RCC 7860 (cell line): Measurements from ENCODE around the gene ZNF467.

ENCODE experiments used
- DNase-seq: peaks from one replicate; pipeline ENCODE4 v3.0.0-alpha.2; 2015; ENCODE audit warnings: low spot score
- FAIRE-seq: peaks from 2 replicates; lab custom pipeline; 2012; peaks lifted over from hg19 to GRCh38; lab: Jason Lieb, UNC

Gene ZNF467

GRCh38 chr7:149773446-149774236 lies at the start of gene ZNF467:
Gene ZNF467 (minus strand): TSS chr7:149773588. CDS start chr7:149771032, 2,556 bp downstream.
- DNase-seq (no peak), FAIRE-seq (no peak)

DNA sequence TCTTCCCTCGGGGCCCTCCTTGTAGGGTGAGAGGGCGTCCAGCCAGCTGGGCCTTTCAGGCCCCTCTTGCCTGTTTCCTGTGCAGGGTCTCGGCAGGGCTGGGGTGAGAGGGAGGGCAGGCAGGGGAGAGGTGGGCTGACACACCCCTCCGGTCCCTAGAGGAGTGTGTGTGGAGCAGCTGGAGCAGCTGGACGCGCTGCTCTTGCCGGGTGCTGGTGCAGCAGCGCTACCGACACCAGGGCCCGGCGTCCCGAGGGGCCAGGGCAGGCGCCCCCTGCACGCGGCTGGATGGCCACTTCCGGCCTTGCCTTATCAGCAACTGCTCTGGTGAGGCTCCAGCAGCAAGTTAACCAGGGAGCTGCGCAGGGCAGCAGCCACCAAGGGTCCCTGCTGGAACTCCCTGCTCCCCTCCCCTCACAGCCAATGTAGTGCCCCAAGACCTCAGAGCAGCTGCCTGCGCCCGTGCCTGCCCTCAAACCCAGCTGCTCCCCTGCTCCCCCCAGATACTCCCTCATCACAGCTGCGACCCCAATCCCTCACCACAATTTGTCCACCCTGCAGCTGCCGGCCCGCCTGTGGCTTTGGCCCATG lies 49.1 kb upstream of the ZNF467 start:
- DNase-seq (no peak), FAIRE-seq (no peak)

DNA sequence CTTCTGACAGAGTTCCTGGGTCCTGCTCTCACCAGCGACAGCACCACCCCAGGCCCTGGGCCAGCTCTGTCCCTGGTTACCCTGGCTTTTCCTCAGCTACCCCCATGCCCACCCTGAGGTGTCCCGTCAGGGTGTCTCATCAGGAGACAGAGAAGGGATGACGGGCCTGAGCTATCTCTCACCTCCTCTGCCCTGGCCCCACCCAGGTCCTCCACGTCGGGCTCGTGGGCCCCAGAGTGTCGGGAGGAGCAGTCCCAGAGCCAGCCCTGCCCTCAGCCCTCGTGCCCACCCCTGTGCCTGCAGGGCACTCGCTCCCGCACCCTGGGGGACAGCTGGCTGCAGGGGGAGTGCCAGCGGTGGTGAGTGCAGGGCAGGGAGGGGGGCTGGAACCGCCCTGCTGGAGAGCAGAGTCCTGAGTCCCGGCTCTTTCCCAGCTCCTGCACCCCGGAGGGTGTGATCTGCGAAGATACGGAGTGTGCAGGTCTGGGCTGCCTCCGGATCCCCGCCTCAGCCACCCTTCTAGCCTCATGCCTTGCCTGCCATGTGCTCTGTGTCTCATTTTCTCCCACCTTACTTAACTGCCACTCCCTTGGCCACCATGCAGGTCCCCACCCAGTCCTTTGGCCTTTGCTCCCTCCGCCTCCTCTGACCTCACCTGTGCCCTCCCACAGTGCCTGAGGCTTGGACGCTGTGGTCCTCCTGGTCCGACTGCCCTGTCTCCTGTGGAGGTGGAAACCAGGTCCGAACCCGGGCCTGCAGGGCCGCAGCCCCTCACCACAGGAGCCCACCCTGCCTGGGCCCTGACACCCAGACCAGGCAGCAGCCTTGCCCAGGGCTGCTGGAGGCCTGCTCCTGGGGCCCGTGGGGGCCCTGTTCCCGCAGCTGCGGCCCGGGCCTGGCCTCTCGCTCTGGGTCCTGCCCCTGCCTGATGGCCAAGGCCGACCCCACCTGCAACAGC lies 48.1 kb upstream of the ZNF467 start:
- FAIRE-seq (no peak), DNase-seq (no peak)

GRCh38 chr7:149820622-149821190 lies 47.3 kb upstream of the ZNF467 start:
- DNase-seq: no peak
- FAIRE-seq: no peak

DNA sequence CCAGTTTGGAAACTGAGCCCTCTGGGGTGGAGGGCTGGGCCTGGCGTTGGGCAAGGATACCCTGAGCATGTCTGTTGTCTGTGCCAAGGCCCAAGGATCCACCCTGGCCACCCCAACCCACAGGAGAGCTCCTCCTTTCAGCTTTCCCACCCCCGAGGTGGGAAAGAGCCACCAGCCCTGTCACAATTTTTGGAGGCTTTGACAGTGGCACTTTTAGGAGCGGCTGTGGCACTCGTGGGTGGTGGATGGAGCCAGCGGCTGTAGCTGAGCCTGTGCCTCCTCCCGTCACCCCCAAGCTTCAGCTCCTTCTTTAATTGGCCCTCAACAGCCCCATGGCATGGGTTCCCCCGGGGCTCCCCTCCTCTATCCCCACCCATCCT lies 46.6 kb upstream of the ZNF467 start:
- no peak for DNase-seq
- FAIRE-seq: no peak

DNA sequence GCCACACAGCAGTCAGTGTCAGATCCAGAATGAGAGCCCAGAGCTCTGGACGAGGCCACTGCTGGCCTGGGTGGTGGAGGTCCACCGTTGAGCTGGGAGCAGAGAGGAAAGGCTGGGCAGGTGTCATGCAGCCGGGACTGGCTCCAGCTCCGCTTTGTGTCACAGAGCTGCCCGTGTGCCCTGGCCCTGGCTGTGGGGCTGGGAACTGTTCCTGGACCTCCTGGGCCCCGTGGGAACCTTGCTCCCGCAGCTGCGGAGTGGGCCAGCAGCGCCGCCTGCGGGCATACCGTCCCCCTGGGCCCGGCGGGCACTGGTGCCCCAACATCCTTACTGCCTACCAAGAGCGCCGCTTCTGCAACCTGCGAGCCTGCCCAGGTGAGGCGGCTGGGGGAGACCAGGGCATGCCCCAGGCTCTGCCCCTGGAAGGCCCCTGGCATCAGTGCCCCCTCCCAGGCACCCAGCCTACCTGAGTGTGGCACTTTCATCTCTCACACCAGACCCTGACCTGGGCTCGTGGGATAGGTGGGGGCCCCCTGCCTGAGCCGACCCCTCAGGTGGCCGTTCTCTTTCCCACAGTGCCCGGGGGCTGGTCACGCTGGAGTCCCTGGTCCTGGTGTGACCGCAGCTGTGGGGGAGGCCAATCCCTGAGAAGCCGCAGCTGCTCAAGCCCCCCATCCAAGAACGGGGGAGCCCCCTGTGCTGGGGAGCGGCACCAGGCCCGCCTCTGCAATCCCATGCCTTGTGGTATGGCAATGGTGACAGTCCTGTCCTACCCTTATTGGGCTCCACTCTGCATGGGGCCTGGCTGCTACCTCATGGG lies 46.0 kb upstream of the ZNF467 start:
- no peak for FAIRE-seq
- DNase-seq: no peak

GRCh38 chr7:149818536-149818840 lies 45.1 kb upstream of the ZNF467 start:
- FAIRE-seq (no peak), DNase-seq (no peak)

DNA sequence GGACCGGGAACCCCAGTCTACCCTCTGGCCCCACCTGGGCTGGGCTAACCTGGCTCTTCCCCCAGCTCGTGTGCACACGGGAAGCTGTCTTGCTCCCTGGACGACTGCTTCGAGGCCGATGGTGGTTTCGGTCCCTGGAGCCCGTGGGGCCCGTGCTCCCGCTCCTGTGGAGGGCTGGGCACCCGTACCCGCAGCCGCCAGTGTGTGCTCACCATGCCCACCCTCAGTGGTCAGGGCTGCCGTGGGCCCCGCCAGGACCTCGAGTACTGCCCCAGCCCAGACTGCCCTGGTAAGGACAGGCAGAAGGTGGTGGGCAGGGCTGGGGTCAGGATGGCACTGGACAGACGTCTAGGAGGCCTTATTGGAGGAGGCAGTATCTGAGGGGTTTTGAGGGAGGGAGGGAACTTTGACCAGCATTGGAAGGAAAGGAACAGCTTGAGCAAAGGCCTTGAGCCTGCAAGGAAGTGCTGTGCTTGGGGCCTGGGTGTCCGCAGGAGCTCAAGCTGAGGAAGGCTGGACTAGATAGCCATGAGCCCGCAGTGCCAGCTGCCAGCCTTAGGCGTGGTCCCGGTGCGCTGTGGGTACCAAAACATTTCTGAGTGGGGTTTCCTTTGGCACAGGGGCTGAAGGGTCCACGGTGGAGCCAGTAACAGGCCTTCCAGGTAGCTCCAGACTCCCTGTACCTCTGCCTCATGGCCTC lies 44.6 kb upstream of the ZNF467 start:
- FAIRE-seq: no peak
- DNase-seq: no peak

GRCh38 chr7:149817301-149817771 lies 43.9 kb upstream of the ZNF467 start:
- FAIRE-seq (no peak), DNase-seq (no peak)

GRCh38 chr7:149816794-149817193 lies 43.4 kb upstream of the ZNF467 start:
- FAIRE-seq (no peak), DNase-seq (no peak)

- FAIRE-seq (no peak), DNase-seq (no peak)
Measured at GRCh38 chr7:149816267-149816751, 42.9 kb upstream of the ZNF467 start.

GRCh38 chr7:149815661-149816266 lies 42.4 kb upstream of the ZNF467 start:
- DNase-seq (no peak), FAIRE-seq (no peak)

DNA sequence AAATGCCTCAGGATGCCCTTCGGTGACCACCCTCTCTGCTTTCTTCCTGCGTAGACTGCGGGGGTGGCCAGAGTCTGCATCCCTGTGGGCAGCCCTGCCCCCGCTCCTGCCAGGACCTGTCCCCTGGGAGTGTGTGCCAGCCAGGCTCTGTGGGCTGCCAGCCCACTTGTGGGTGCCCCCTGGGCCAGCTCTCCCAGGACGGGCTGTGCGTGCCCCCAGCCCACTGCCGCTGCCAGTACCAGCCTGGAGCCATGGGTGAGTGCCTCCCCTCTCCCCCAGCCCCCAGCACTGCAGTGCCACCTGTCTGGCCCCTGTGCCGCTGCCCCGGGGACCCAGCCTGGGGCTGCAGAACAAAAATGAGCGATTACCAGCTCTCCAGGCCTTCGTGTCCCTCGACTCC lies 41.7 kb upstream of the ZNF467 start:
- DNase-seq (no peak), FAIRE-seq (no peak)

DNA sequence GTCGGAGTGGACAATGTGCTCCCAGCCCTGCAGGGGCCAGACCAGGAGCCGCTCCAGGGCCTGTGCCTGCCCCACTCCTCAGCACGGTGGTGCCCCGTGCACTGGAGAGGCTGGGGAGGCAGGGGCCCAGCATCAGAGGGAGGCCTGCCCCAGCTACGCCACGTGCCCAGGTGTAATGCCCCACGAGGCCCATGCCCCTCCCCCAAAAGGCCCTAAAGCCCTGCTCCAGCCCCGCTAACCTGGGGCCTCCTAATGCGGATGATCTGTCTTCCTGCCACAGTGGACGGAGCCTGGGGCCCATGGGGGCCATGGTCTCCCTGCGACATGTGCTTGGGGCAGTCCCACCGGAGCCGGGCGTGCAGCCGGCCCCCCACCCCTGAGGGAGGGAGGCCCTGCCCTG lies 41.1 kb upstream of the ZNF467 start:
- DNase-seq (no peak), FAIRE-seq (no peak)

- DNase-seq (no peak), FAIRE-seq (no peak)
Measured at GRCh38 chr7:149813254-149814035, 40.1 kb upstream of the ZNF467 start.

DNA sequence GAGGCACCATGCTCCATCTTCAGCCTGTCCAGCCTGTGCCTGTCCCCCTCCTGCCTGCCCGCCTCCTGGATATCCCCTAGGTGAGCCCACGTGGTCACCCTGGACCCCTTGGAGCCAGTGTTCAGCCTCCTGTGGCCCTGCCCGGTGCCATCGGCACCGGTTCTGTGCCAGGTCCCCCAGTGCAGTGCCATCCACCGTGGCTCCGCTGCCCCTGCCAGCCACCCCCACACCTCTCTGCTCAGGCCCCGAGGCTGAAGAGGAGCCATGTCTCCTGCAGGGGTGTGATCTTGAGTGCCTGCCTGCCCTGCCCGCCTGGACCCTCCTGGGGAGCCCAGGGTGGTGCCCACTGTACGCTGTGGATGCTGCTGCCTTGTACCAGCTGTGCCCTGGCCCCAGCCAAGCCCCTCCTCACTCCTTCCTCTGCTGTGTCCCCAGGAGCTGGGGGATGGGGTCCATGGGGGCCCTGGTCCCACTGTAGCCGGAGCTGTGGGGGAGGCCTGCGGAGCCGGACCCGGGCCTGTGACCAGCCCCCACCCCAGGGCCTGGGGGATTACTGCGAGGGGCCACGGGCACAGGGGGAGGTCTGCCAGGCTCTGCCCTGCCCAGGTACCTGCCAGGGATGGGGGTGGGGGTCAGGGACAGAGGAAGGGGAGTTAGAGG lies 38.6 kb upstream of the ZNF467 start:
- FAIRE-seq: no peak
- DNase-seq: no peak

DNA sequence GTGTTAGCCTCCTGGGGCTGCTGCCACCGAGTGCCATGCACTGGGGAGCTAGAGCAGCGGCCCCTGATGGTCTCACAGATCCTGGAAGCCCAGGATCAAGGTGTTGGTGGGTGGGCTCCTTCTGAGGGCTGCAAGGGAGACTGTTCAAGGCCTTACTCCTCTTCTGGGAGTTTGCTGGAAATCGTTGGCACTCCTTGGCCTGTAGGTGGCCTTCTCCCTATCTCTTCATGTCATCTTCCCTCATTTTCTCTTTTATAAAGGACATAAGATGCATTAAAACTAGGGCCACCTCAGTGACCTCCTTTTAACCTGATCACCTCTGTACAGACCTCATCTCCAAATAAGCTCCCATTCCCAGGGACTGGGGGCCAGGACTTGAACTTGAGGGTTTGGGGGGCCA lies 37.8 kb upstream of the ZNF467 start:
- DNase-seq (no peak), FAIRE-seq (no peak)

DNA sequence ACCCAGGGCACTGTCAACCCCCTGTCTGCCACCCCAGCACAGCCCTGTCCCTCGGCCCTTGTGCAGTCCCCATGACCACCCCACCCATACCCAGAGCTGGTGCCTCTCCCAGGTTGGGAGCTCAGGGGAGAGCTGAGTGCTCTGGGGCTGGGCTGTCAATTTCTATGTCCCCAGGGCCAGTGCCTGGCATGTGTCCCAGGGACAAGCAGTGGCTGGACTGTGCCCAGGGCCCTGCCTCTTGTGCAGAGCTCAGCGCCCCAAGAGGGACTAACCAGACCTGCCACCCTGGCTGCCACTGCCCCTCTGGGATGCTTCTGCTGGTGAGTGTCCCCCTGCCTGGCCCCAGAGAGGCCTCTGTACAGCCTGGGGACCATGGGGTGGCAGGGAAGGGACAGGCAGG lies 35.8 kb upstream of the ZNF467 start:
- no peak for DNase-seq
- no peak for FAIRE-seq
